ENCODE data around the gene LMNTD2. TPM values are rescaled to one million over a fixed set of nuclear protein-coding genes. Genes with fewer than 3 reads are reported as not detected.

Gene LMNTD2
- polyA plus RNA-seq, 2 of the 4 experiments (the other 2 are of a cell fraction): 2.2 to 3.5 TPM

DNA sequence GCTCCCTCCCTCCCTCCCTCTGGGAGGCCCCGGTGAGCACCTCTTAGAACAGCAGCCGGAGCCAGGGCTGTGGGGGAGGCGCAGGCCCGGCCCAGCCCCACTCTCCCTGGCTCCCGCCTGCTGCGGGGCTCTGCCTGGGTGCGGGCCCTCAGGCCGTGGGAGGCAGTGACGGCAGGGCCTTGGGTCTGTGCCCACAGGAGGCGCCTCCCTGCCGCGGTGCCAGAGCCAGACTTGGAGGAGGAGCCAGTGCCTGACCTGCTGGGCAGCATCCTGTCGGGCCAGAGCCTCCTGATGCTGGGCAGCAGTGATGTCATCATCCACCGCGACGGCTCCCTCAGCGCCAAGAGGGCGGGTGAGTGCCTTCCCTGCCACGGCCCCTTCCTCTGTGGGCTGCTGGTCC lies 45.7 kb upstream of the LMNTD2 start:
- POLR2A ChIA-PET: interaction anchor here (1.4 kb wide), 1 partner anchor 30 kb away, joined by 3 read pairs; the partner anchor contains the start of gene PHRF1
- FAIRE-seq (no peak), DNase-seq (ENCODE audit: low read depth in 1 of 2, low spot score in 1 of 2) (peak in 1 of 2 experiments; percentile 50), ATAC-seq (peak; percentile 31 to 56; a peak in 4 of 6 replicates)
- Histone ChIP-seq H3K9me3 (no peaks in the 10 kb centered on the region), H3K4me2 (no peak overlapping the region), H3K27ac (peak overlapping the region in 1 of 2 experiments; percentile 69; a peak in 3 of 6 replicates), H3K4me1 (peaks cover 13% of the 10 kb centered on the region), H3K4me3 (no peak overlapping the region)
- WGBS (ENCODE audit: missing lambda C conversion rate): no CpG with 5 or more reads among the region's 19 CpGs
- TF ChIP-seq FOXS1 (CRISPR knock-in tag; IDR thresholded peaks at IDR 0.05) (no peak), RNF2 (IDR thresholded peaks at IDR 0.05; ENCODE audit: borderline replicate concordance, low read depth) (no peak), TFCP2L1 (CRISPR knock-in tag; IDR thresholded peaks at IDR 0.05) (no peak), CBX8 (IDR thresholded peaks at IDR 0.05) (no peak), ESRRA (IDR thresholded peaks at IDR 0.05; ENCODE audit: borderline replicate concordance, low read length) (no peak), NR3C1 (IDR thresholded peaks at IDR 0.05) (no peak), RFX5 (IDR thresholded peaks at IDR 0.05) (no peak), ZC3H11A (IDR thresholded peaks at IDR 0.05) (no peak), CEBPB (IDR thresholded peaks at IDR 0.05) (no peak), POLR2A (IDR thresholded peaks at IDR 0.05; ENCODE audit: low read length) (no peak), ZNF302 (CRISPR knock-in tag; IDR thresholded peaks at IDR 0.05) (no peak), EHF (CRISPR knock-in tag; IDR thresholded peaks at IDR 0.05) (no peak), RCOR1 (IDR thresholded peaks at IDR 0.05; ENCODE audit: low read depth, low read length) (no peak), POLR2AphosphoS2 (conservative IDR thresholded peaks at IDR 0.05; ENCODE audit: low read length) (no peak), FOSB (CRISPR knock-in tag; IDR thresholded peaks at IDR 0.05) (no peak)
- TF ChIP-seq, protein P1, sequence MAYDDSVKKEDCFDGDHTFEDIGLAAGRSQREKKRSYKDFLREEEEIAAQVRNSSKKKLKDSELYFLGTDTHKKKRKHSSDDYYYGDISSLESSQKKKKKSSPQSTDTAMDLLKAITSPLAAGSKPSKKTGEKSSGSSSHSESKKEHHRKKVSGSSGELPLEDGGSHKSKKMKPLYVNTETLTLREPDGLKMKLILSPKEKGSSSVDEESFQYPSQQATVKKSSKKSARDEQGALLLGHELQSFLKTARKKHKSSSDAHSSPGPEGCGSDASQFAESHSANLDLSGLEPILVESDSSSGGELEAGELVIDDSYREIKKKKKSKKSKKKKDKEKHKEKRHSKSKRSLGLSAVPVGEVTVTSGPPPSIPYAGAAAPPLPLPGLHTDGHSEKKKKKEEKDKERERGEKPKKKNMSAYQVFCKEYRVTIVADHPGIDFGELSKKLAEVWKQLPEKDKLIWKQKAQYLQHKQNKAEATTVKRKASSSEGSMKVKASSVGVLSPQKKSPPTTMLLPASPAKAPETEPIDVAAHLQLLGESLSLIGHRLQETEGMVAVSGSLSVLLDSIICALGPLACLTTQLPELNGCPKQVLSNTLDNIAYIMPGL (CRISPR knock-in tag; IDR thresholded peaks at IDR 0.05; ENCODE audit: borderline replicate concordance): no peak
- TF ChIP-seq, protein P2, sequence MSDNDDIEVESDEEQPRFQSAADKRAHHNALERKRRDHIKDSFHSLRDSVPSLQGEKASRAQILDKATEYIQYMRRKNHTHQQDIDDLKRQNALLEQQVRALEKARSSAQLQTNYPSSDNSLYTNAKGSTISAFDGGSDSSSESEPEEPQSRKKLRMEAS (IDR thresholded peaks at IDR 0.05): no peak
- TF ChIP-seq, protein P3, sequence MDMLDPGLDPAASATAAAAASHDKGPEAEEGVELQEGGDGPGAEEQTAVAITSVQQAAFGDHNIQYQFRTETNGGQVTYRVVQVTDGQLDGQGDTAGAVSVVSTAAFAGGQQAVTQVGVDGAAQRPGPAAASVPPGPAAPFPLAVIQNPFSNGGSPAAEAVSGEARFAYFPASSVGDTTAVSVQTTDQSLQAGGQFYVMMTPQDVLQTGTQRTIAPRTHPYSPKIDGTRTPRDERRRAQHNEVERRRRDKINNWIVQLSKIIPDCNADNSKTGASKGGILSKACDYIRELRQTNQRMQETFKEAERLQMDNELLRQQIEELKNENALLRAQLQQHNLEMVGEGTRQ (IDR thresholded peaks at IDR 0.05): no peak
- TF ChIP-seq, protein P4, sequence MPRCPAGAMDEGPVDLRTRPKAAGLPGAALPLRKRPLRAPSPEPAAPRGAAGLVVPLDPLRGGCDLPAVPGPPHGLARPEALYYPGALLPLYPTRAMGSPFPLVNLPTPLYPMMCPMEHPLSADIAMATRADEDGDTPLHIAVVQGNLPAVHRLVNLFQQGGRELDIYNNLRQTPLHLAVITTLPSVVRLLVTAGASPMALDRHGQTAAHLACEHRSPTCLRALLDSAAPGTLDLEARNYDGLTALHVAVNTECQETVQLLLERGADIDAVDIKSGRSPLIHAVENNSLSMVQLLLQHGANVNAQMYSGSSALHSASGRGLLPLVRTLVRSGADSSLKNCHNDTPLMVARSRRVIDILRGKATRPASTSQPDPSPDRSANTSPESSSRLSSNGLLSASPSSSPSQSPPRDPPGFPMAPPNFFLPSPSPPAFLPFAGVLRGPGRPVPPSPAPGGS (IDR thresholded peaks at IDR 0.05): no peak
- CTCF ChIA-PET: interaction anchor here (1.0 to 1.7 kb wide), 4 partner anchors 20 to 121 kb away, joined by 3 to 5 read pairs (median 4); no protein-coding TSS in a partner anchor

DNA sequence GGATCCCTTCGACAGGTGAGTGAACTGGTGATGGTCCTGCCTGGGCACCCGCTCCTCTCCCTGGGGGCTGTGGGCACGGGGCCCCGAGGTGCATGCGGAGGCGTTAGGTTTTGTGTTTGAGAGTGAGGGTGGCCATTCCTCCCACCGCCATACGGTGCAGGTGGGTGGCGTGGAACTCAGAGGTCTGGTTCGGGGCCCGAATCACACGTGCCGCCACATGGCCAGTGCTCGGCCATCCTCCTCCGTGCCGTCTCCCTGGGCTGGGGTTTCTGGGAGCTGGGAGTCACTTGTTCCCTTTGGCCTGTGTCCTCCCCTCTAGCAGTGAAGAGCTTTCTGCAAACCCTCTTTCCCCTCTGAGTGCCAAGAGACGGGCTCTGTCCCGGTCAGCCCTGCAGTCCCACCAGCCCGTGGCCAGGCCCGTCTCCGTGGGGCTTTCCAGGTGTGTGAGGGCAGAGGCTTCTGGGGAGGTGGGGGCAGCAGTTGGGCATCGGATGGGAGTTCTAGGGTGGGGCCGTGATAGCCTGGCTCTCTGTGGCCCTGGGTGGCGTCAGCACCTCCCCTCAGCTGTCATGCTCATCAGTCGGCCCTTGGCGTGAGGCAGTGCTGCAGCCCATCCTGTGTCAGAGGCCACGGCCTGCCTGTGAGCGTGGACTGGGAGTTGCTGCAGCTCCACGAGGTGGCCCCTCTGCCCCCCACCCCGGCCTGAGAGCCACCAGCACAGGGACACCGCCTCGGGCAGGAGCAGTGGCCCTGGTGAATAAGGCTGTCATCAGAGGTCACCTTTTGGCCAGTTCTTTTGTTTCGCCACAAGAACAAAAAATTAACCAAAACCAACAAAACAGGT lies 45.0 kb upstream of the LMNTD2 start:
- H3K4me1 ChIP-seq: peaks cover 13% of the 10 kb centered on the region
- no peak overlapping the region for H3K4me2 ChIP-seq
- DNase-seq (ENCODE audit: low read depth in 1 of 2, low spot score in 1 of 2) (no peak), FAIRE-seq (no peak), ATAC-seq (no peak)
- WGBS (ENCODE audit: missing lambda C conversion rate): 90% methylated on average over 20 of the region's 33 CpGs
- TF ChIP-seq, protein P5, sequence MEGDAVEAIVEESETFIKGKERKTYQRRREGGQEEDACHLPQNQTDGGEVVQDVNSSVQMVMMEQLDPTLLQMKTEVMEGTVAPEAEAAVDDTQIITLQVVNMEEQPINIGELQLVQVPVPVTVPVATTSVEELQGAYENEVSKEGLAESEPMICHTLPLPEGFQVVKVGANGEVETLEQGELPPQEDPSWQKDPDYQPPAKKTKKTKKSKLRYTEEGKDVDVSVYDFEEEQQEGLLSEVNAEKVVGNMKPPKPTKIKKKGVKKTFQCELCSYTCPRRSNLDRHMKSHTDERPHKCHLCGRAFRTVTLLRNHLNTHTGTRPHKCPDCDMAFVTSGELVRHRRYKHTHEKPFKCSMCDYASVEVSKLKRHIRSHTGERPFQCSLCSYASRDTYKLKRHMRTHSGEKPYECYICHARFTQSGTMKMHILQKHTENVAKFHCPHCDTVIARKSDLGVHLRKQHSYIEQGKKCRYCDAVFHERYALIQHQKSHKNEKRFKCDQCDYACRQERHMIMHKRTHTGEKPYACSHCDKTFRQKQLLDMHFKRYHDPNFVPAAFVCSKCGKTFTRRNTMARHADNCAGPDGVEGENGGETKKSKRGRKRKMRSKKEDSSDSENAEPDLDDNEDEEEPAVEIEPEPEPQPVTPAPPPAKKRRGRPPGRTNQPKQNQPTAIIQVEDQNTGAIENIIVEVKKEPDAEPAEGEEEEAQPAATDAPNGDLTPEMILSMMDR (IDR thresholded peaks at IDR 0.05): no peak
- peak overlapping the region in 1 of 2 experiments; percentile 69; a peak in 3 of 6 replicates for H3K27ac ChIP-seq
- H3K4me3 ChIP-seq: no peak overlapping the region
- no peaks in the 10 kb centered on the region for H3K9me3 ChIP-seq
- CTCF ChIA-PET: interaction anchor here (0.7 to 2.3 kb wide), 4 partner anchors 9 to 118 kb away, joined by 3 to 7 read pairs (median 4); no protein-coding TSS in a partner anchor
- POLR2A ChIA-PET: no interaction called here
